Ovary (tissue), 3 donors: Measurements from ENCODE around the gene CST7.

ENCODE experiments used
- CTCF ChIP-seq, 3 donors: fragments of 450-650 bp in 2 of 3; fragments of 200-600 bp in 1 of 3; IDR thresholded peaks; one replicate each; pipeline versions ENCODE4 v1.5.1 to v1.8.0; 2016 to 2022; ENCODE audit warnings: antibody characterized with exemption in 3 of 3, mild to moderate bottlenecking in 1 of 3
- EP300 ChIP-seq: sonication (generic); formaldehyde crosslinking; IDR thresholded peaks from one replicate; pipeline ENCODE4 v1.6.1; 2017; ENCODE audit warnings: antibody characterized with exemption
- donor health status: DM: no; HTN: no; CAD: no.

GRCh38 chr20:24964506-24964840, 15.4 kb downstream of the CST7 start:
- TF ChIP-seq CTCF (IDR thresholded peaks at IDR 0.05) (no peak), EP300 (no peak)
